HG03108 (cell line): ENCODE results near the gene GRID2IP.

Source experiments
- ATAC-seq: cut with Tn5 transposase; IDR thresholded peaks from one replicate; pipeline ENCODE4 v1.9.1; 2021; ENCODE audit warnings: moderate library complexity; ENCODE audit not compliant: unreplicated experiment

The GRID2IP gene

DNA sequence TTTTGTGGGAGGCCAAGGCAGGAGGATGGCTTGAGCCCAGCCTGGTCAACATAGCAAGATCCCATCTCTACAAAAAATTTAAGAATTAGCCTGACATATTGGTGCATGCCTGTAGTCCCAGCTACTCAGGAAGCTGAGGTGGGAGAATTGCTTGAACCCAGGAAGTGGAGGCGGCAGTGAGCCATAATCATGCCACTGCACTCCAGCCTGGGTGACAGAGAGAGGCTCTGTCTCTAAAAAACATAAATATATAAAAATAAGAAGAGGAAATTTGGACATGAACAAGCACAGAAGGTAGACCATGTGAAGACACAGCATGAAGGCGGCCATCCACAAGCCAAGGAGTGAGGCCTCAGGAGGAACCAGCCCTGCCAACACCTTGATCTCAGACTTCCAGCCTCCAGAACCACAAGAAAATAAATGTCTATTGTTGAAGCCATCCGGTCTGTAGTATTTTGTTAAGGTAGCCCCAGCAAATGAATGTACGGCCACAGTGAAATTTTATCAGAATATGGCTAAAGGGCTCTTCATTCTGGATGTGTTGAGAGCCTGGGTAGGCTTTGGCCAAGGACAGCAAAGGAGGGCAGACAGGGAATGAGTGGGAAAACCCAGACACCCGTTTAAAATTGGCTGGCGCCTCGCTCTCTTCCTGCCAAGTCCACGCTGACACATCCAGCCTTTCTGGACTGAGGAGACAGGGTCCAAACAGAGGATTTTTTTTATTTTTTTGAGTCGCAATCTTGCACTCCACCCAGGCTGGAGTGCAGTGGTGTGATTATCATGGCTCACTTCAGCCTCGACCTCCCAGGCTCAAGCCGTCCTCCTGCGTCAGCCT, 12.9 kb upstream of the GRID2IP start:
- ATAC-seq = no peak

DNA sequence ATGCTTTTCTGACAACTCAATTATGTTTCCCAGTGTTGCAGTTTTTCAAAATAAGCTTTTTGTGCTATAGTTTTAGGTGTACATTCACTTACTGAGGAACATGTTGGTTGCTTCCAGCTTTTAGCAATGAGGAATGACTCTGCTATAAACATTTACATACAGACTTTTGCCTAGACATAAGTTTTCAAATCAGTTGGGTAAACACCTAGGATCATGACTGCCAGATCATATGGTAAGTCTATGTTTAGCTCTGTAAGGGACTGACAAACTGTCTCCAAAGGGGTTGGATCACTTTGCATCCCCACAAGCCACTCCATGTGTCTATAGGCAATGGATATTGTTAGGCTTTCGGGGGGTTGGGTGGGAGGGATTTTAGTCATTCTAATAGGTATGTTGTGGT, 10.8 kb upstream of the GRID2IP start:
- ATAC-seq = no peak

DNA sequence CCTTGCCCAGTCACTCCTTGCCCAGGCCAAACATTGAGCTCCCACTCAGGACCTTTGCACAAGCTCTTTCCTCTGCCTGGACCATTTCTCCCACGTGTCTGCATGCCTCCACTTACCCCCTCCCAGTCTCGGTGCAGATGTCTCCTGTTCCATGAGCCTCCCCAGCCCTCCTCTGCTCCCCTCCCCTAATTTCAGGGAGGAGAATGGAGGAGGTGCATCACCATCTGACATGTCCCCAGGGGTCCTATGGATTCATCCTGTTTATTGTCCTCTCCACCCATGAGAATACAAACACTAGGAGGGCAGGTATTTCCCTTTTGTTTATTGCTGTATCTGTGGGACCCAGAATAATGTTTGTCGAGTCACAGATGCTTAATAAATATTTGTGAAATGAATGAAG, 8.6 kb upstream of the GRID2IP start:
- no peak for ATAC-seq

DNA sequence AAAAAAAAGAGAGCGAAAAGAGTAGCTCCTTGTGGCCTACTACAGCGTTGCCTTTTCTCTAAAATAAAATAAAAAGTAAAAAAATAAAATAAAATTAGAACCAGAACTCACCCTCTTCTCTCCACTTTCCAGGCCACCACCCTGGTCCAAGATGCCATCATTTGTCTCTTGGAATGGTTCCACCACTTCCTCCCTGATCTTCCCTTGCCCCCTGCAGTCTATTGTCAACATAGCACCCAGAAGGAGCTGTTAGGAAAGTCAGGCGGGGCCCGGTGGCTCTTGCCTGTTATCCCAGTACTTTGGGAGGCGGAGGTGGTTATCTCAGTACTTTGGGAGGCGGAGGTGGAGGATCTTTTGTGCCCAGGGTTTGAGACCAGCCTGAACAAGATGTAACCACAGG, 7.6 kb upstream of the GRID2IP start:
- ATAC-seq = no peak

DNA sequence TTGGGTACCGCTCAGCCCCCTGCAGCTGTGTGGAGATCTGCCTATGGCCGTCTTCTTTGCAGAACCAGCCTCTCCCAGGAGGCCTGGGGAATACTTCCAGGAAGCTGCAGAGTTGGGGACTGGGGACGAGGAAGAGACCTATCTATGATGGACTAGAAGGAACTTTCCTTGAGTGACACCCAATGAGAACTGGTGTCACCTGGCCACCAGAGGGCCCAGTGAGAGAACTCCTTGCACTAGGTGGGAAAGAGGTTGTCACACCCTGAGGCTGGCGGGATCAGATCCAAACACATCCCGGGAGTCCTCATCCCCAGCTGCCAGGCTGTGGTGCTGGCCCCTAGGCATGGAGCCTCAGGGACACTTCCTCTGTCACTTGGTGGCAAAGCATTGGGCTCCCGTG, 4.9 kb upstream of the GRID2IP start:
- no peak for ATAC-seq

DNA sequence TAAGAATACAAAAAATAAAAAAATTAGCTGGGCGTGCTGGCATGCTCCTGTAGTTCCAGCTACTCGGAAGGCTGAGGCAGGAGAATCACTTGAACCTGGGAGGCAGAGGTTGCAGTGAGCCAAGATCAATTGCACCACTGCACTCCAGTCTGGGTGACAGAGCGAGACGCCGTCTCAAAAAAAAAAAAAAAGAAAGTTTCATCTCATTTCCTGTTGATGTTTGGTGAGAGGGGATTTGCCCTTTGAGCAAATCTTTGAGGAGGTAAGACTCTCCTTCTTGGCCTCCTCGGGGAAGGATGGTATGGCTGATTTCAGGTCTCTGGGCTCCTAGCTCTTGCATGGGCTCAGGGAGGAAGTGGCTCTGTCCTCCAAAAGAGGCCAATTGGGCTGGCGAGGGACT, 3.6 kb upstream of the GRID2IP start:
- no peak for ATAC-seq

DNA sequence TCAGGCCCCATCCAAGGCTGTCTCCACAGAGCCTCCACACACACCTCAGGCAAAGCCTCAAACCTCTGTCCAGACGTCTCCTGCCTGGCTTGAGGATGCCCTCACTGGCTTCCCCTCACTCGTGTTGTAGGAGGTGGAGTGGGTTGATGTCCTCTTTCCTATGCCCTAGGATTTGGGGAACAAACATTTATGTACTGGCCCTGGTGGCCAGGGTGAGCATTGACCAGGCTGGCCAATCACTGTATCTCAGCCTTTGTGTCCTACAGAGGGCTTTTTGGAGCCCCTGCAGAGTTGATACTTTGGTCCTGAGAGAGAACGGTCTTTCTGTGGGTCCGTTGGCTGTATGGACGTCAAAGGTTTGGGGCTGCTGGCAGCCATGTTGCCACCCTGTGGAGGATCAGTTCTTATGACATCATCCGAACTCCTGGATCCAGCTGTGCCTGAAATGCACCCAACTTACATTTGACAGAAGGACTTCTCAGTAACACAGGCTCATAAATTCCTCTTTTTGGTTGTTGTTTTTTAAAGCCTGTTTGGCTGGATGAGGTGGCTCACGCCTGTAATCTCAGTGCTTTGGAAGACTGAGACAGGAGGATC, 2.3 kb upstream of the GRID2IP start:
- no peak for ATAC-seq

DNA sequence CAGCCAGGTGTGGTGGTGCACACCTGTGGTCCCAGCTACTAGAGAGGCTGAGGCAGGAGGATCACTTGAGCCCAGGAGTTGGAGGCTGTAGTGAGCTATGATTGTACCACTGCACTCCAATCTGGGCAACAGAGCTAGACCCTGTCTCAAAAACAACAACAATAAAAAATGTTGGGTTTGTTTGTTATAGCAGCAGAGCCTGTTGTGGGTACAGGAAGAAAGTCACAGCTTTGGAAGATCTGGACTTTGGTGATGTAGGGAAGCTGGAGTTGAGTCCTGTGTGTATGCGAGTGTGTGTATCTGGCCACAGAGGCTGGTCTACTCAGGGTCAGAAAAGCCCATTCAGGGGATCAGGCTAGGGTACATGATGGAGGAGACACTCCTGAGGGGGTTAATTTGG, 3.9 kb downstream of the GRID2IP start:
- ATAC-seq = no peak

DNA sequence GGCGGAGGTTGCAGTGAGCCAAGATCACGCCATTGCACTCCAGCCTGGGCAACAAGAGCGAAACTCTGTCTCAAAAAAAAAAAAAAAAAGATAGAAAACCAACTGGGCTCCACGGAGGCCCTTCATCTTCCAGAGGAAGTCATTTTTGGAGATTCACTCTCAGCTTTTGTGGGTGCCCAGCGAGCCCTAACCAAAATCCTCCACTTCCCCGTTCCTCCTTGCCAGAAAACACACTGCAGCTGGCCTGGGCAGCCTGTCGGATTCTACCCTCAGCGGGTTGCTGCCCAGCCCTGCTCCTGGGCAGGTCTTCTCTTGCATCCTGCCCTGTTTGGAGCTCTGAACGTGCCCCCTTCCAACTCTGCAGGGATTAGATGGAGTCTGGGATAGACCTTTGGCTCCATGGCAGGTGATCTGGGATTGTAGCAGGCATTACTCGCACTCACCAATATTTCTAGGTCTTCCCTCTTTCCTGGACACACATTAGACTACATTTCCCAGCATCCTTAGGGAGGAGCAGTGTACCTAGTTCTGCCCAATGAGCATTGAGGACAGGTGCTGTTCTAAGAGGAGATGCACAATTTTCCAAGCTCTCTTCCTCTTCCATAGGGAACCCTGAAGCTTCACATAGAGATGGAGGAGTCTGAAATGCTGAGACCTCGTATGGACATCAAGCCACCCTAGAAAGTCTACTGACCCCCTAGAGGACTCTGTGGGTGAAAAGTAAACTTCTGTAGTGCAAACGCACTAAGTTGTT, 4.6 kb downstream of the GRID2IP start:
- ATAC-seq = no peak

DNA sequence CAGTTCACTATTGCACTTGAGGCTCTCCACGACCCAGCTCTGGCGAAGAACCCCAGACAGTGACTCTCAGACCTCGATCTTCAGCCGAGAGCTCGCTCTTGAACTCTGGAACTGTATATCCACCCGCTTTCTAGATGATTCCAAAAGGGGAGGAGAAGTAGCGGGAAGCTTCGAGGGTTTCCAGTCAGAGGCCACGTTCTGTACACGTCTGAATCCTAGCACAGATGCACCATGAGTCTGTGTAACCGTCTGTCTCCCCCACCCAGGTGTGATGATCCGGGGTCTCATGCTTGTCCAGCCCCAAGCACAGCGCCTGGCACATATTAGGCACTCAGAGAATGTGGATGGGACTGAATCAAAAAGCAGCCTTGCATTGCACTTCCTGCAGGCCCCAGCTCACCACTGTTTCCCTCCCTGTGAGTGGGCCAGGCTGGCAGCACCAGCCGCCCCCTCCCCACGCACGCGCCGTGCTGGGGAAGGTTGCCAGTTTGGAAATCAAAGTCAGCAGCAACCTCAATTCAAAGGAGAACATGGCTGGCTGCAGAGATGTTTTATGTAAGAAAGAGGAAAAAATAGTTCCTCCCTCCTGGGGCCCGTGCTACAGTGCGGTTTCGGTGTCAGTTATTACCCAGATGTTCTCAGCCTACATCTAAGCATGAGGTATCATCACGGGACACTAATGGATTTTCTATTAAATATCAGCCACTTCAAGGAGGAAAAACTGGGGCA, 5.7 kb downstream of the GRID2IP start:
- ATAC-seq = no peak

DNA sequence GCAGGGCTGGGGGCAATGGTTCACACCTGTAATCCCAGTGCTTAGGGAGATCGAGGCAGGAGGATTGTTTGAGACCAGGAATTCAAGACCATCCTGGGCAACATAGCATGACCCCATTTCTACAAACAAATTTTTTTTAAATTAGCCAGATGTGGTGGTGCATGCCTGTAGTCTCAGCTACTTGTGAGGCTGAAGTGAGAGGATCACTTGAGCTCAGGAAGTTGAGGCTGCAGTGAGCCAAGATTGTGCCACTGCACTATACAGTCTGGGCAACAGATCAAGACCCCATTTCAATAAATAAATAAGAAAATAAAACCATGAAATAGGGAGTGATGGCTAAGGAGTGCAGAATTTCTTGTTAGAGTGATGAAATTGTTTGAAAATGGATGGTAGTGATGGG, 8.9 kb downstream of the GRID2IP start:
- ATAC-seq = no peak

DNA sequence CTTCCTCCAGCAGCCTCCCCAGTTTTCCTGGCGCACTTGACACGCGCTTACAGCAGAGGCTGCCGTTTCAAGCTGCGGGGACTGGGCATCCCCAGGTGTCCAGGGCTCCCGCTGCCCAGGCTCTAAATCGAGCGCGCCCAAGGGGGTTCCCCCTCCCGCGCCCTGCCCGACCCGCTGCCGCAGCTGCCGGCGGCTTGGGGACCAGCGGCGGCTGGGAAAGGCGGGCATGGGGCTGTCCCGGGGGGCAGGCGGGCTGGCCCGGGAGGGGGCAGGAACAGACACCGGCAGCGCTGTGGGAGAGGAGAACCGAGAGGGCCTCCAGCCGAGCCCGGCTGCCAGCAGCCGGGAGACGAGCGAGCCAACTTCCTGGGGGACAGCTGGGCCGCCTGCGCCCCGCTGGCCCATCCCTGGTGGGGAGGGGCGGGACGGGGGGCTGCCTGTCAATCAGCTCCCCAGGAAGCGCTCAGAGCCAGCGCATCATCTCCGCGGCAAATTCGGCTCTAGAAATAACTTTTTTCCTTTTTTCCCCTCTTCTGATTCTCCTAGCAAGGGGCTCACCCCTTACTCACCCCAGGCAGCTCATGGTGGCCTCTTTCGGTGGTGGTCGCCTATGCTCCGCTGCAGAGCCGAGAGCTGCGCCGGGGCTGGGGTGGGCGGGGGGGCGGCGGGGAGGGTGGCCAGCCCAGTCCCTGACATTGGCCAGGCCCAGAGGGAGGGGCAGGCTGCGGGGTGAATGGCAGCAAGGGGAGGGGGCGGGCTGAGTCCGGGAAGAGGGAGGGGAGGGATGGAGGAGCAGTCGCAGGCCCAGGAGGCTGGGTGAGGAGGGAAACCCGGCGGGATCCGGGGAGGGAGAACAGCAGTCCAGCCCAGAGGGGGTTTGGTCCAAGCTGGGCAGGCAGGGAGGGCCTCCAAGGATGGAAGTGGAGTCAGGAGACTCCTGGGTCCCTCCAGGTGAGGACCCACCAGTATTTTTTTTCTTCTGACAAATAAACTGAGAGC, 14.7 kb downstream of the GRID2IP start:
- ATAC-seq = no peak

DNA sequence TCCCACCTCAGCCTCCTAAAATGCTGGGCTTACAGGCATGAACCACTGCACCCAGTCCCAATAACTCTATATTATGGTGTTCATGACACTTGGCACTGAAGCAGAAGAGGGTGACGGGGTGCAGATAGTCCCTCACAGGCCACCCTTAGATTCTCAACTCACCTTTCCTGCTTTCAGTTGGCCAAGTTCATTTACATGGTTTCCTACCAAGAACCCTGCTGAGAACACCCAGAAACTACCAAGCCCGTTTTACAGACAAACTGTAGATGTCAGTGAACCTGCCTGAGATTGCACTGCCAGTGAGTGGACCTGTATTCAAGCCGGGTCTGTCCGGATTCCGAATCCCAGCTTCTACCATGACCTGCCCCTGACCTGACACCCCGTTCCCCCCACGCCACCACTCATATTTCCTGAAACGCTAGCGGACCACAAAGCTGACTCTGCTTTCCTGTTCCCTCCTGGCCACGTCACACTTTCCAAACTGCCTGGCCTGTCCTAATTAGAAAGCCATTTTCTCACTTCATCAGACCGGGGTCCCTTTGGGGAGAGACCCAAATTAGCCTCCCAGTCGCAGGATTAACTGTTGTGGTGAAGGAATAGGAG, 17.3 kb downstream of the GRID2IP start:
- no peak for ATAC-seq

DNA sequence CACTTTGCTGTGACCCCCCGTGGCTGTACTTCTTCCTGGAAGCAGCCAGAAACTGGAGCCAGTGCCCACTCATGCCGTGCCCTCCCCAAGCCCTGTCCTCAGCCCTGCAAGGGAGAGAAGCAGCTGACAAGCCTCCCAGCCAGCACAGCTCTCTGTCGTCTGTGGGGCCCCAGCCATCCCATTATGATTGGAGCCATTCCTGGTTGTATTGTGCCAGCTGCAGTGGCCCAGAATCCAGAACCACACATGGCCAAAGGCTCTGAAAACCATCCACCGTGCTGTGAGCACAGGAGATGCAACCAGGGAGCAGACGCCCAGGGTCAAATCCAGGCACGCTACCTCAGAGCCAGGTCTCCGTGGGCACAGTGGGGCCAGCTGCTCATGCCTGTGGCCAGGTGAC, 18.7 kb downstream of the GRID2IP start:
- no peak for ATAC-seq

DNA sequence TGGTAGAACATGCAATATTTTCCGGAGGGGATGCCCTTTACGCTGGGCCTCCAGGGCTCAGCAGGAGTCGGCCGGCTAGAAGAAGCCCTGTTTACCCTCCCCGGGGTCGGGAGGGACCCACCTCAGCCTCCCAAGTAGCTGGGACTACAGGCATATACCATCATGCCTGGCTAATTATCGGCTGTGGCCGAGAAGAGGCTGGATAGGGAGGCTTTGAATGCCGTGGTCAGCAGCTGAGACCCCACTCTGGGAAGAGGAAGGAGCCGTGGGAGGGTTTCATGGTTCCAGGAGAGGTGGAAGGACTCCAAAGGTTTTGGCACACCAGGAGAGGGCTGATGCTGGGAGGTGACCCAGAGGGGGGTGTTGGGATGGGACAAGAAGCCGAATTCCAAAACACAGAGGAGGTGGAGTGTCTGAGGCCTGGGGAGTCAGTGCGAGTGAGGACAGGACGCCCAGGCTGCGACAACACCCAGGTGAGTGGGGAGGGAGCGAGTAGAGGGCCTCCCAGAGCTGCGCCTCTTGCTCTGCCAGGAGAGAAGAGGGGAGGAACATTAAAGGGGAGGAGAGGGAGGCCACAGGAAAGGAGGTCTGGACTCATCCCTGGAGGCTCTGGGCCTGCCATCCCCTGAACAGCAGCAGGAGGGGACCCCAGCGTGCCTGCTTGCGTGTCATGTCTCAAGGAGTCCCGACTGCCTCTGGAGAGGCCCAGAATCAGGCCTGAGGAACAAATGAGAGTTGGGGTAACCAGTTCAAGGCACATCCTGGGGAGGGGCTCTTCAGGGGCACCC, 19.6 kb downstream of the GRID2IP start:
- ATAC-seq = no peak

DNA sequence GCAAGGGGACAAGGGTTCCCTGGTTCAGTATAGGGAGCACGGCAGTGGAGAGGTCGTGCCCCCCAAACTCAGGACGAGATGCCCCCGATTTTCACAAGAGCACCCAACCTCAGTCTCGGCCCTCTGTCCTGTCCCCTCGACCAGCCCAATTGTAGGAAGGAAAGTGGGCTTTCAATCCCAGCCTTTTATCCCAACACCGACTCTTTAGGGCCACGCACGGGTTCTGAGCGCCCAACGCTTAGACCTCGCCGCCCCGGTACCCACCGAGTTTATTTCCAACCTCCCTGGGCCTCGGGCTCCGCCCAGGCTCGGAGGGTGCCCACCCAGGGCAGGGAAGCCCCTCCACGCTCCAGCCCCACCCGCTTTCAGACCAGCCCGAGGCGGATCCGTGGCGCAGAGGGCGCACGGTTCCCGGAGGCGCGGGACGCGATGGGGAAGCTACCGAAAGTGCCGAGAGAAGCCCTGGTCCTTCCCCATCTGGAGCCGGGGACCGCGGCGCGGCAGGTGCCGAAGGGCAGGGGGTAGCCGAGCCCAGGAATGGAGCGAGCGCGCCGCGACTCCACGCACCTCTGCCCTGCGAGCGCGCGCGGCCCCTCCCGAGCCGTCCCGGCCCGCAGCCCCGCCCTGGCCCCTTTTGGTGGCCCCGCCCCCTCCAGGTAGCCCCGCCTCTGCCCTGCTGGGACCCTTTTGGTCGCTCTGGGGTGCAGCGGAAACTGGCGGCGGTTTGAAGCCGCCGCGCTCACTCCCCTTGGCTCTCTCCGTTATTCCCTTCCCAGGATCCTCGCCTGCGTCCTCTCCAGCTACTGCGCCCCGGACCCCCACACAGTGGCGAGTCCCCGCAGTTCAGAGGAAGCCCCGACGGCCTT, 20.4 kb downstream of the GRID2IP start:
- ATAC-seq = no peak

DNA sequence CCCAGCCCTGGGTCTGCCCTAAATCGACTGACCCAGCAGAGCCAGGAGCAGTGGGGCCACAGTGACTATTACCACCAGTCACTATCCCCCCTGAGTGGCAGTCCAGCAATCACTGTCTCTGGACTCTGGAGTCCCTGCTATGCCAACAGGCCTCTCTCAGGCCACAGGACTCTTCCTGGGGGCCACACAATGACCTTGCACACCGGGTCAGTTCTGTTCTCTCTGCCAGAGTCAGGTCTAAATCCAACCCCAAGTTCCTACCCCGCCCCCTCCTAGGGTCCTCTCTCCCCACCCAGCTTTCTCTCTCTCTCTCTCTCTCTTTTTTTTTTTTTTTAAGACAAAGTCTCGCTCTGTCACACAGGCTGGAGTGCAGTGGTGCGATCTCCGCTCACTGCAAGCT, 21.6 kb downstream of the GRID2IP start:
- ATAC-seq = no peak
